IMR-90 (cell line): ENCODE measurements around the gene MYOCD. TPM values are rescaled to one million over a fixed set of nuclear protein-coding genes. Genes with fewer than 3 reads are reported as not detected.

ENCODE experiments used
- ATAC-seq: fragments of 200-7000 bp; cut with Tn5 transposase; 2 replicates; pipeline ENCODE4 v1.9.1; 2020; ENCODE audit warnings: low read depth, mild to moderate bottlenecking, moderate library complexity
- BruUV-seq: library from RNA; stranded (reverse); fragments of 400-500 nt; replicated peaks from 2 replicates; lab custom pipeline; 2021; lab: Mats Ljungman, UMichigan
- CTCF ChIA-PET: fragments of 300-600 bp; formaldehyde crosslinking; extraction: SDS; loops from one replicate; lab custom pipeline; 2021; ENCODE audit warnings: antibody characterized with exemption; lab: Yijun Ruan, JAX
- POLR2A ChIA-PET: fragments of 300-600 bp; sonication (Branson Sonifier 250); formaldehyde crosslinking; loops from one replicate; lab custom pipeline; 2022; ENCODE audit warnings: antibody characterized with exemption; ENCODE audit not compliant: unreplicated experiment; lab: Charles Lee
- DNase-seq: peaks from one replicate; pipeline ENCODE4 v3.0.0; 2013
- H2AFZ ChIP-seq: replicated peaks from 2 replicates; pipeline ENCODE3; 2013; ENCODE audit warnings: low read length, mild to moderate bottlenecking; ENCODE audit not compliant: poor library complexity
- H2AK5ac ChIP-seq: 2 replicates; pipeline ENCODE4 v1.6.1; 2013; ENCODE audit warnings: low read depth, low read length, inconsistent platforms
- H2AK9ac ChIP-seq: replicated peaks from 2 replicates; pipeline ENCODE3; 2013; ENCODE audit warnings: mild to moderate bottlenecking, low read depth, low read length, moderate library complexity; ENCODE audit not compliant: poor library complexity
- H2BK120ac ChIP-seq: 2 replicates; pipeline ENCODE4 v1.6.1; 2013; ENCODE audit warnings: low read depth, low read length, inconsistent platforms
- H2BK15ac ChIP-seq: 3 replicates; pipeline ENCODE4 v1.6.1; 2013; ENCODE audit warnings: low read depth, low read length, inconsistent platforms
- H2BK20ac ChIP-seq: 2 replicates; pipeline ENCODE4 v1.6.1; 2013; ENCODE audit warnings: low read depth, mild to moderate bottlenecking, inconsistent platforms, low read length, moderate library complexity
- H2BK5ac ChIP-seq: 2 replicates; pipeline ENCODE4 v1.6.1; 2013; ENCODE audit warnings: mild to moderate bottlenecking, low read depth, low read length, inconsistent platforms; ENCODE audit not compliant: poor library complexity, severe bottlenecking
- H3K14ac ChIP-seq: replicated peaks from 2 replicates; pipeline ENCODE4 v1.6.1; 2013; ENCODE audit warnings: low read depth, low read length, inconsistent platforms
- H3K18ac ChIP-seq: 2 replicates; pipeline ENCODE4 v1.6.1; 2013; ENCODE audit warnings: low read depth, low read length, control low read depth
- H3K23ac ChIP-seq: 2 replicates; pipeline ENCODE4 v1.6.1; 2013; ENCODE audit warnings: low read depth, low read length, inconsistent platforms
- H3K27ac ChIP-seq: 2 replicates; pipeline ENCODE4 v1.5.1; 2013; ENCODE audit warnings: mild to moderate bottlenecking, control low read depth, low read length; ENCODE audit not compliant: insufficient read depth
- H3K27me3 ChIP-seq: 2 replicates; pipeline ENCODE4 v1.6.1; 2013; ENCODE audit warnings: low read length; ENCODE audit not compliant: control insufficient read depth, insufficient read depth
- H3K36me3 ChIP-seq: 2 replicates; pipeline ENCODE4 v1.6.1; 2013; ENCODE audit warnings: low read length, mixed read lengths; ENCODE audit not compliant: control insufficient read depth, insufficient read depth
- H3K4ac ChIP-seq: 2 replicates; pipeline ENCODE4 v1.6.1; 2013; ENCODE audit warnings: low read depth, low read length, inconsistent platforms
- H3K4me1 ChIP-seq: 2 replicates; pipeline ENCODE4 v1.6.1; 2013; ENCODE audit warnings: low read length, mixed read lengths; ENCODE audit not compliant: control insufficient read depth, insufficient read depth
- H3K4me2 ChIP-seq: 2 replicates; pipeline ENCODE4 v1.6.1; 2013; ENCODE audit warnings: low read depth, mild to moderate bottlenecking, control low read depth, low read length, moderate library complexity
- H3K4me3 ChIP-seq: 2 replicates; pipeline ENCODE4 v1.5.1; 2013; ENCODE audit warnings: low read depth, mild to moderate bottlenecking, control low read depth, low read length, moderate library complexity; ENCODE audit not compliant: insufficient read depth
- H3K56ac ChIP-seq: 2 replicates; pipeline ENCODE4 v1.6.1; 2013; ENCODE audit warnings: low read length, inconsistent platforms; ENCODE audit not compliant: insufficient read depth; ENCODE audit errors: extremely low read depth
- H3K79me1 ChIP-seq, 2 experiments: 2 replicates each; pipeline ENCODE4 v1.6.1; 2013; ENCODE audit warnings: low read length in 2 of 2, inconsistent platforms in 1 of 2, low read depth in 1 of 2
- H3K9ac ChIP-seq: 2 replicates; pipeline ENCODE4 v1.6.1; 2013; ENCODE audit warnings: low read depth, low read length, control low read depth
- H3K9me1 ChIP-seq: 2 replicates; pipeline ENCODE4 v1.6.1; 2013; ENCODE audit warnings: low read length, inconsistent platforms; ENCODE audit not compliant: insufficient read depth
- H3K9me3 ChIP-seq: 2 replicates; pipeline ENCODE4 v1.6.1; 2013; ENCODE audit warnings: low read length; ENCODE audit not compliant: control insufficient read depth, insufficient read depth
- H4K20me1 ChIP-seq: 2 replicates; pipeline ENCODE4 v1.6.1; 2013; ENCODE audit warnings: low read length, inconsistent platforms; ENCODE audit not compliant: insufficient read depth
- H4K5ac ChIP-seq: 2 replicates; pipeline ENCODE4 v1.6.1; 2013; ENCODE audit warnings: mild to moderate bottlenecking, low read depth, low read length, control low read depth
- H4K8ac ChIP-seq, 2 experiments: 2 replicates each; pipeline ENCODE4 v1.6.1; 2013; ENCODE audit warnings: low read depth in 2 of 2, low read length in 2 of 2, control low read depth in 1 of 2, inconsistent platforms in 1 of 2
- H4K91ac ChIP-seq: 2 replicates; pipeline ENCODE4 v1.6.1; 2013; ENCODE audit warnings: low read depth, low read length, inconsistent platforms; ENCODE audit not compliant: insufficient read depth
- CTCF ChIP-seq: conservative IDR thresholded peaks from 2 replicates; pipeline ENCODE4 v1.5.1; 2012; ENCODE audit warnings: mild to moderate bottlenecking, low read depth, low read length, improper control_type of control experiment
- FOS ChIP-seq: fragments of 150-350 bp; IDR thresholded peaks from 2 replicates; pipeline ENCODE4 v1.6.1; 2016; ENCODE audit warnings: low read depth, low read length
- MAFK ChIP-seq: IDR thresholded peaks from 2 replicates; pipeline ENCODE4 v1.6.1; 2012; ENCODE audit warnings: low read depth, low read length, improper control_type of control experiment
- MXI1 ChIP-seq: IDR thresholded peaks from 2 replicates; pipeline ENCODE4 v1.6.1; 2012; ENCODE audit warnings: low read depth, mild to moderate bottlenecking, low read length, moderate library complexity, borderline replicate concordance
- NFE2L2 ChIP-seq: fragments of 150-350 bp; IDR thresholded peaks from 2 replicates; pipeline ENCODE4 v1.6.1; 2016; ENCODE audit warnings: low read depth, mild to moderate bottlenecking, low read length
- RAD21 ChIP-seq: IDR thresholded peaks from 2 replicates; pipeline ENCODE4 v1.6.1; 2012; ENCODE audit warnings: low read length, improper control_type of control experiment
- RCOR1 ChIP-seq: IDR thresholded peaks from 2 replicates; pipeline ENCODE4 v1.6.1; 2012; ENCODE audit warnings: mild to moderate bottlenecking, low read length, improper control_type of control experiment; ENCODE audit not compliant: insufficient replicate concordance
- SMC3 ChIP-seq: fragments of 150-350 bp; IDR thresholded peaks from 2 replicates; pipeline ENCODE4 v1.6.1; 2016; ENCODE audit warnings: low read depth, mild to moderate bottlenecking, antibody characterized with exemption, low read length, moderate library complexity
- WGBS, 2 experiments: methylation state at CpG; one replicate each; pipeline versions ENCODE4 v1.1.5 to v1.1.7; 2013; ENCODE audit warnings: missing lambda C conversion rate in 2 of 2; ENCODE audit not compliant: insufficient read length in 1 of 2; ENCODE audit errors: extremely low coverage in 2 of 2; 5-methylcytosine and 5-hydroxymethylcytosine counted together
- dilution Hi-C: fragments of 300-500 bp; cut with HindIII; formaldehyde crosslinking; loops from one replicate; pipeline ENCODE4 v1.14.3; 2018; ENCODE audit warnings: low sequenced_read_pairs; ENCODE audit not compliant: unreplicated experiment
- in situ Hi-C: fragments of 300-500 bp; cut with MboI; formaldehyde crosslinking; loops from 3 replicates; pipeline ENCODE4 v1.14.3; 2019; ENCODE audit warnings: low sequenced_read_pairs, inconsistent platforms, mixed read lengths
- intact Hi-C: fragments of 100-400 bp; cut with micrococcal nuclease; formaldehyde crosslinking; loops from 2 replicates; pipeline ENCODE4 v1.10.0; 2022
- polyA plus RNA-seq, 3 experiments: library from polyadenylated mRNA; depleted of rRNA; stranded (reverse); fragments of >200 nt; gene quantifications; 2 replicates each; pipeline ENCODE4 v1.2.3, GENCODE V29; 2012; ENCODE audit warnings: low replicate concordance in 1 of 3
- total RNA-seq: library from RNA; depleted of rRNA; stranded (reverse); fragments of >200 nt; gene quantifications from 2 replicates; pipeline ENCODE4 v1.2.3, GENCODE V29; 2012

The MYOCD gene
- total and polyA plus RNA-seq, 2 of the 4 experiments (the other 2 are of a cell fraction) = 10.6 to 20.1 TPM

- H3K23ac ChIP-seq = peak overlapping the region; percentile 83
- ATAC-seq = no peak
- peak overlapping the region; percentile 90 for H3K4ac ChIP-seq
- BruUV-seq = no TSS peak
- in situ Hi-C loops = loop anchor here (10.0 kb wide), 1 partner anchor 341 kb away; no protein-coding TSS in a partner anchor
- peak overlapping the region; percentile 77 for H2BK5ac ChIP-seq
- H4K5ac ChIP-seq = peak overlapping the region; percentile 67
- H3K79me1 ChIP-seq = peaks cover 9 to 39% of the 10 kb centered on the region in 2 experiments; a peak in 3 of 4 replicates
- H2BK15ac ChIP-seq = peak overlapping the region; percentile 76; the same call in 2 of the 3 replicates
- H2AK9ac ChIP-seq = peak overlapping the region; percentile 29
- peak overlapping the region; percentile 81 for H2AFZ ChIP-seq
- no peaks in the 10 kb centered on the region for H3K9me1 ChIP-seq
- intact Hi-C loops = no loop called here
- no peaks in the 10 kb centered on the region for H4K20me1 ChIP-seq
- H3K4me3 ChIP-seq = peak overlapping the region; percentile 94; the same call in 1 of the 2 replicates
- H3K14ac ChIP-seq = peak overlapping the region; percentile 94; the same call in 1 of the 2 replicates
- peak overlapping the region; percentile 88 for H3K4me2 ChIP-seq
- peak overlapping the region; percentile 79; the same call in 1 of the 2 replicates for H2BK20ac ChIP-seq
- peaks cover 7% of the 10 kb centered on the region for H3K4me1 ChIP-seq
- dilution Hi-C loops = no loop called here
- H4K8ac ChIP-seq = peak overlapping the region; percentile 64 to 93
- peak overlapping the region; percentile 61; the same call in 1 of the 2 replicates for H3K18ac ChIP-seq
- no peak for DNase-seq
- H2AK5ac ChIP-seq = peak overlapping the region; percentile 66
- POLR2A ChIA-PET = no interaction called here
- H3K27ac ChIP-seq = peak overlapping the region; percentile 86
- peak overlapping the region; percentile 93 for H2BK120ac ChIP-seq
- no peaks in the 10 kb centered on the region for H3K9me3 ChIP-seq
- CTCF ChIA-PET = interaction anchor here (1.6 to 4.9 kb wide), 2 partner anchors 78 to 119 kb away, joined by 7 to 21 read pairs; no protein-coding TSS in a partner anchor
- no peaks in the 10 kb centered on the region for H3K27me3 ChIP-seq
- TF ChIP-seq FOS (no peak), RCOR1 (no peak), CTCF (no peak), MXI1 (no peak), RAD21 (no peak), MAFK (no peak), NFE2L2 (no peak), SMC3 (no peak)
- peak overlapping the region; percentile 80; the same call in 1 of the 2 replicates for H4K91ac ChIP-seq
- H3K36me3 ChIP-seq = no peaks in the 10 kb centered on the region
- H3K56ac ChIP-seq = no peak overlapping the region
- WGBS, 2 experiments = 100% methylated on average over 1 of the region's 11 CpGs; no CpG with 5 or more reads in 1 of the 2 experiments
- peak overlapping the region; percentile 95 for H3K9ac ChIP-seq
Measured at GRCh38 chr17:12664252-12664651, 1.4 kb upstream of the MYOCD start.
